ENCODE data around the gene SFXN4. TPM values are rescaled to one million over a fixed set of nuclear protein-coding genes. Genes with fewer than 3 reads are reported as not detected.

SFXN4 gene
- total and polyA plus RNA-seq, 2 of the 13 experiments (the other 11 are each of a cell fraction or from before 2014, with no cell fraction given) = 47.7 to 64.9 TPM

DNA sequence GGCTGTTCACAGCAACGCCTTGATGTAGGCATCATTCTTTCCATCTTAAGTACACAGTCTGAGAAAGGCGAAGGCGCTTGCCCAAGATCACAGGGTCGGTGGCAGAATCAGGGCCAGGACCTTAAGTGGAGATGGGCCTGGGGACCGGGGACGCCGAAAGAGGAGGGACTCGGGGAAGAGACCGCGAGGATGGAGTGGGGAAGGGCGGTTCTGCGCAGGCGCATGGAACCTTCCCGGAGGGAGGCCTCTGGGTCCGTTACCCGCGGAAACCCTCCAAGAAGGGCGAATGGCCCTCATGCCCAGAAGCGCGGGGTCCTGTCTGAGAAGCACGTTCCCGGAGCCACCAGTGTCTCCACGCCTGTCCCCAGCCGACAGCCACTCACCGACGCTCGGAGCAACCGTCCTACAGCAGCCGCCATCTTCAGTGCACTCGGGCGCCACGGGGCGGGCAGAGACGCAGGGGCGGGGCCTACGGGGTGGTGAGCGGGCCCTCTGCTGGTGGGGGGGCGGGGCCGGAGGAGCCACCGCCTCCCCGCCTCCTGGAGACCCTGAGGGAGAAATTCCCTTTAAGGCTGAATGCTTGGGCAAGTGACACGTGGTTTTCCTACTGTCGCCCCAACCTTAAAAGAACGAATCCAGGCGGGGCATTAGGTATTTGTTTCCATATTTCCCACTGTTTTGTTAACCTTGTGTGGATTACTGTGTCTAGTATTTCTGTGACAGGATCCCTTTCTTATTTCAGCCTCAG lies 13.0 kb upstream of the SFXN4 start, which contains the start of gene PRDX3 (continued):
- TF ChIP-seq HBP1 (CRISPR knock-in tag; IDR thresholded peaks at IDR 0.05; ENCODE audit: low read depth) (no peak), KDM2A (CRISPR knock-in tag; IDR thresholded peaks at IDR 0.05; ENCODE audit: borderline replicate concordance, low read depth) (no peak), DNMT1 (CRISPR knock-in tag; IDR thresholded peaks at IDR 0.05) (peak; percentile 76; the same call in 1 of the 2 replicates), CHD4 (IDR thresholded peaks at IDR 0.05; ENCODE audit: borderline replicate concordance, low read length) (no peak), CCDC6 (CRISPR knock-in tag; IDR thresholded peaks at IDR 0.05) (no peak; the same call in 1 of the 2 replicates), MXD1 (CRISPR knock-in tag; IDR thresholded peaks at IDR 0.05) (0 out of 2 replicates have a peak, but pooled peaks have one; percentile 7), HHEX (CRISPR knock-in tag; IDR thresholded peaks at IDR 0.05) (no peak), ZNF550 (CRISPR knock-in tag; IDR thresholded peaks at IDR 0.05; ENCODE audit: borderline replicate concordance) (no peak), NFYB (CRISPR knock-in tag; IDR thresholded peaks at IDR 0.05) (no peak; the same call in 1 of the 2 replicates), ARID2 (CRISPR knock-in tag; IDR thresholded peaks at IDR 0.05; ENCODE audit: borderline replicate concordance) (0 out of 2 replicates have a peak, but pooled peaks have one; percentile 60), HMGA1 (CRISPR knock-in tag; conservative IDR thresholded peaks at IDR 0.05) (no peak), ZNF329 (CRISPR knock-in tag; IDR thresholded peaks at IDR 0.05; ENCODE audit: low read depth) (0 out of 2 replicates have a peak, but pooled peaks have one; percentile 65), HIVEP1 (CRISPR knock-in tag; IDR thresholded peaks at IDR 0.05) (no peak; the same call in 1 of the 2 replicates), NCOA2 (CRISPR knock-in tag; IDR thresholded peaks at IDR 0.05) (peak; percentile 13; the same call in 1 of the 2 replicates), XBP1 (CRISPR knock-in tag; IDR thresholded peaks at IDR 0.05) (0 out of 2 replicates have a peak, but pooled peaks have one; percentile 20), PBX3 (CRISPR knock-in tag; IDR thresholded peaks at IDR 0.05; ENCODE audit: borderline replicate concordance) (no peak), FIP1L1 (IDR thresholded peaks at IDR 0.05; ENCODE audit: borderline replicate concordance, insufficient read depth, low read depth, low read length) (no peak), ZNF501 (CRISPR knock-in tag; IDR thresholded peaks at IDR 0.05) (peak; percentile 79; the same call in 1 of the 2 replicates), ZNF564 (CRISPR knock-in tag; IDR thresholded peaks at IDR 0.05) (peak; percentile 55; the same call in 1 of the 2 replicates), ZNF264 (CRISPR knock-in tag; IDR thresholded peaks at IDR 0.05) (0 out of 2 replicates have a peak, but pooled peaks have one; percentile 63), SRSF9 (IDR thresholded peaks at IDR 0.05; ENCODE audit: borderline replicate concordance, insufficient read depth, low read depth, low read length, poor library complexity, severe bottlenecking) (no peak), FOXO1 (CRISPR knock-in tag; IDR thresholded peaks at IDR 0.05) (no peak), PHB2 (IDR thresholded peaks at IDR 0.05; ENCODE audit: partially characterized antibody) (no peak), ZNF878 (CRISPR knock-in tag; IDR thresholded peaks at IDR 0.05) (no peak), ZNF552 (CRISPR knock-in tag; IDR thresholded peaks at IDR 0.05; ENCODE audit: borderline replicate concordance) (0 out of 2 replicates have a peak, but pooled peaks have one; percentile 75)
- TF ChIP-seq, protein P1, sequence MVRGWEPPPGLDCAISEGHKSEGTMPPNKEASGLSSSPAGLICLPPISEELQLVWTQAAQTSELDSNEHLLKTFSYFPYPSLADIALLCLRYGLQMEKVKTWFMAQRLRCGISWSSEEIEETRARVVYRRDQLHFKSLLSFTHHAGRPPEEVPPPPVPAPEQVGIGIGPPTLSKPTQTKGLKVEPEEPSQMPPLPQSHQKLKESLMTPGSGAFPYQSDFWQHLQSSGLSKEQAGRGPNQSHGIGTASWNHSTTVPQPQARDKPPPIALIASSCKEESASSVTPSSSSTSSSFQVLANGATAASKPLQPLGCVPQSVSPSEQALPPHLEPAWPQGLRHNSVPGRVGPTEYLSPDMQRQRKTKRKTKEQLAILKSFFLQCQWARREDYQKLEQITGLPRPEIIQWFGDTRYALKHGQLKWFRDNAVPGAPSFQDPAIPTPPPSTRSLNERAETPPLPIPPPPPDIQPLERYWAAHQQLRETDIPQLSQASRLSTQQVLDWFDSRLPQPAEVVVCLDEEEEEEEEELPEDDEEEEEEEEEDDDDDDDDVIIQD (CRISPR knock-in tag; IDR thresholded peaks at IDR 0.05; ENCODE audit: low read depth) = no peak
